Right cardiac atrium (tissue), 5 donors: ENCODE measurements around the gene LNX1. TPM values are rescaled to one million over a fixed set of nuclear protein-coding genes. Genes with fewer than 3 reads are reported as not detected.

Source experiments
- ATAC-seq, 2 donors: fragments of 200-7000 bp; cut with Tn5 transposase; one replicate each; pipeline versions ENCODE4 v1.8.0 to v1.9.1; 2020; ENCODE audit warnings: moderate library complexity in 2 of 2, mild to moderate bottlenecking in 1 of 2
- DNase-seq, 3 donors: peaks; one replicate each; pipeline ENCODE4 v3.0.0-alpha.2; 2020
- H3K27ac ChIP-seq: one replicate; pipeline ENCODE4 v1.5.1; 2013; ENCODE audit warnings: mild to moderate bottlenecking, low read length, control low read depth, moderate library complexity
- H3K27me3 ChIP-seq: one replicate; pipeline ENCODE4 v1.6.1; 2013; ENCODE audit not compliant: control insufficient read depth, insufficient read depth
- H3K4me1 ChIP-seq: one replicate; pipeline ENCODE4 v1.6.1; 2013; ENCODE audit warnings: low read length; ENCODE audit not compliant: control insufficient read depth, insufficient read depth
- H3K4me3 ChIP-seq: one replicate; pipeline ENCODE4 v1.5.1; 2013; ENCODE audit warnings: low read length, control low read depth
- H3K9me3 ChIP-seq: one replicate; pipeline ENCODE4 v1.6.1; 2013; ENCODE audit warnings: low read length; ENCODE audit not compliant: control insufficient read depth
- WGBS: extraction: QIAGEN DNeasy Blood & Tissue Kit; methylation state at CpG from one replicate; pipeline ENCODE4 v1.1.7; 2013; 5-methylcytosine and 5-hydroxymethylcytosine counted together
- intact Hi-C, 4 donors: fragments of 100-400 bp; cut with DNase I; formaldehyde crosslinking; loops; one replicate each; pipeline versions ENCODE4 v1.11.0 to v1.14.0; 2022 to 2023
- polyA plus RNA-seq: library from polyadenylated mRNA; stranded (reverse); fragments of 200-250 nt; gene quantifications from one replicate; pipeline ENCODE4 v1.2.3, GENCODE V29; 2013
- total RNA-seq, 4 donors: library from RNA; stranded (reverse); fragmentation: NEBNext Ultra II Directional; extraction: Animal tissue kit (Norgen Biotek cat#: 25700); gene quantifications; one replicate each; pipeline ENCODE4 v1.2.1, GENCODE V29; 2021
- donor health status: healthy with polysubstance abuse.
- donor health status: DM: no; HTN: yes; CAD: no.
- donor health status: DM: no; HTN: no; CAD: no.
- donor health status: DM: no; HTN: yes; CAD: no; lungs with severe emphysema.
- donor health status: DM: yes; HTN: yes; CAD: no.

Gene LNX1
- total and polyA plus RNA-seq, 5 donors, result 4.4 to 11.5 (median 6.8) TPM

GRCh38 chr4:53498706-53499105 lies 92.6 kb downstream of the LNX1 start:
- no peaks in the 10 kb centered on the region for H3K27me3 ChIP-seq
- ATAC-seq (peak; percentile 22 to 59), DNase-seq (no peak)
- WGBS, result 82% methylated on average over 2 of the region's 2 CpGs
- no peaks in the 10 kb centered on the region for H3K9me3 ChIP-seq
- peaks cover 2% of the 10 kb centered on the region for H3K4me1 ChIP-seq
- H3K4me3 ChIP-seq, result no peak overlapping the region
- intact Hi-C loops, result loop anchor here in 2 of 4 donors (10.0 kb wide), 3 partner anchors 96 to 406 kb away; partner anchors contain the start of gene LNX1 (in 1 of the 2)
- H3K27ac ChIP-seq, result no peak overlapping the region

- DNase-seq (peak; percentile 65 to 86 (median 71)), ATAC-seq (peak; percentile 93 to 96)
- 59% methylated on average over 7 of the region's 7 CpGs for WGBS
- H3K4me1 ChIP-seq, result peaks cover 2% of the 10 kb centered on the region
- no peak overlapping the region for H3K4me3 ChIP-seq
- no peaks in the 10 kb centered on the region for H3K27me3 ChIP-seq
- H3K27ac ChIP-seq, result peak overlapping the region; percentile 65
- intact Hi-C loops, result loop anchor here in 2 of 4 donors (10.0 kb wide), 3 partner anchors 97 to 407 kb away; partner anchors contain the start of gene LNX1 (in 1 of the 2)
- H3K9me3 ChIP-seq, result no peaks in the 10 kb centered on the region
Observed at GRCh38 chr4:53497487-53498244, 93.6 kb downstream of the LNX1 start.

- intact Hi-C loops, result loop anchor here in 2 of 4 donors (10.0 kb wide), 3 partner anchors 100 to 410 kb away; partner anchors contain the start of gene LNX1 (in 1 of the 2)
- H3K27me3 ChIP-seq, result no peaks in the 10 kb centered on the region
- ATAC-seq (no peak), DNase-seq (no peak)
- H3K4me3 ChIP-seq, result no peak overlapping the region
- H3K9me3 ChIP-seq, result no peaks in the 10 kb centered on the region
- H3K4me1 ChIP-seq, result peaks cover under 1% of the 10 kb centered on the region
- WGBS, result 95% methylated on average over 6 of the region's 6 CpGs
- H3K27ac ChIP-seq, result no peak overlapping the region
Observed at GRCh38 chr4:53494851-53495250, 96.4 kb downstream of the LNX1 start.

- H3K27ac ChIP-seq, result peak overlapping the region; percentile 33
- DNase-seq (peak in 1 of 3 donors; percentile 56), ATAC-seq (peak; percentile 59 to 78)
- intact Hi-C loops, result loop anchor here in 2 of 4 donors (10.0 kb wide), 3 partner anchors 104 to 414 kb away; partner anchors contain the start of gene LNX1 (in 1 of the 2)
- WGBS, result 42% methylated on average over 3 of the region's 3 CpGs
- H3K4me1 ChIP-seq, result no peaks in the 10 kb centered on the region
- no peak overlapping the region for H3K4me3 ChIP-seq
- H3K9me3 ChIP-seq, result no peaks in the 10 kb centered on the region
- H3K27me3 ChIP-seq, result no peaks in the 10 kb centered on the region
Observed at GRCh38 chr4:53490965-53491622, 100.2 kb downstream of the LNX1 start.

- H3K27ac ChIP-seq, result no peak overlapping the region
- intact Hi-C loops, result loop anchor here in 2 of 4 donors (10.0 kb wide), 3 partner anchors 104 to 414 kb away; partner anchors contain the start of gene LNX1 (in 1 of the 2)
- no peak for ATAC-seq
- no peaks in the 10 kb centered on the region for H3K27me3 ChIP-seq
- H3K9me3 ChIP-seq, result no peaks in the 10 kb centered on the region
- 66% methylated on average over 6 of the region's 6 CpGs for WGBS
- DNase-seq, result no peak
- no peaks in the 10 kb centered on the region for H3K4me1 ChIP-seq
- no peak overlapping the region for H3K4me3 ChIP-seq
Observed at GRCh38 chr4:53490161-53490956, 100.9 kb downstream of the LNX1 start.

- no peak for DNase-seq
- no peak overlapping the region for H3K4me3 ChIP-seq
- no peaks in the 10 kb centered on the region for H3K27me3 ChIP-seq
- intact Hi-C loops, result no loop called here
- H3K9me3 ChIP-seq, result no peaks in the 10 kb centered on the region
- no peak overlapping the region for H3K27ac ChIP-seq
- no peak for ATAC-seq
- H3K4me1 ChIP-seq, result no peaks in the 10 kb centered on the region
Observed at GRCh38 chr4:53489279-53489889, 101.9 kb downstream of the LNX1 start.

GRCh38 chr4:53487766-53488165 lies 103.5 kb downstream of the LNX1 start:
- Histone ChIP-seq H3K27ac (no peak overlapping the region), H3K4me3 (no peak overlapping the region), H3K4me1 (no peaks in the 10 kb centered on the region), H3K27me3 (no peaks in the 10 kb centered on the region), H3K9me3 (no peaks in the 10 kb centered on the region)
- intact Hi-C loops, result no loop called here
- no peak for DNase-seq
- no peak for ATAC-seq

- Histone ChIP-seq H3K4me1 (no peaks in the 10 kb centered on the region), H3K9me3 (no peaks in the 10 kb centered on the region), H3K27ac (no peak overlapping the region), H3K27me3 (no peaks in the 10 kb centered on the region), H3K4me3 (no peak overlapping the region)
- no peak for DNase-seq
- WGBS, result 60% methylated on average over 1 of the region's 1 CpG
- intact Hi-C loops, result no loop called here
- ATAC-seq, result no peak
Observed at GRCh38 chr4:53485658-53486040, 105.6 kb downstream of the LNX1 start.

GRCh38 chr4:53484911-53485657 lies 106.2 kb downstream of the LNX1 start:
- DNase-seq (no peak), ATAC-seq (peak in 1 of 2 donors; percentile 50)
- no peaks in the 10 kb centered on the region for H3K27me3 ChIP-seq
- H3K27ac ChIP-seq, result peak overlapping the region; percentile 19
- no peak overlapping the region for H3K4me3 ChIP-seq
- no peaks in the 10 kb centered on the region for H3K9me3 ChIP-seq
- no peaks in the 10 kb centered on the region for H3K4me1 ChIP-seq
- intact Hi-C loops, result no loop called here
- 60% methylated on average over 5 of the region's 5 CpGs for WGBS

- H3K4me3 ChIP-seq, result no peak overlapping the region
- H3K4me1 ChIP-seq, result no peaks in the 10 kb centered on the region
- DNase-seq (no peak), ATAC-seq (no peak)
- H3K9me3 ChIP-seq, result no peaks in the 10 kb centered on the region
- no peak overlapping the region for H3K27ac ChIP-seq
- intact Hi-C loops, result no loop called here
- no peaks in the 10 kb centered on the region for H3K27me3 ChIP-seq
- 92% methylated on average over 1 of the region's 1 CpG for WGBS
Observed at GRCh38 chr4:53483250-53483649, 108.0 kb downstream of the LNX1 start.
